GM19467 (cell line): ENCODE measurements around the gene UVSSA.
"Not testable (repeated sequence)": the region's sequence is repeated elsewhere in the genome, so short reads cannot be mapped to it uniquely, and the experiment has no call there.

Experiments used
- ATAC-seq: cut with Tn5 transposase; IDR thresholded peaks from one replicate; pipeline ENCODE4 v1.9.1; 2021; ENCODE audit warnings: mild to moderate bottlenecking, moderate library complexity; ENCODE audit not compliant: unreplicated experiment

UVSSA gene

GRCh38 chr4:1375761-1376322 is 28.8 kb downstream of the UVSSA start:
- no peak for ATAC-seq

DNA sequence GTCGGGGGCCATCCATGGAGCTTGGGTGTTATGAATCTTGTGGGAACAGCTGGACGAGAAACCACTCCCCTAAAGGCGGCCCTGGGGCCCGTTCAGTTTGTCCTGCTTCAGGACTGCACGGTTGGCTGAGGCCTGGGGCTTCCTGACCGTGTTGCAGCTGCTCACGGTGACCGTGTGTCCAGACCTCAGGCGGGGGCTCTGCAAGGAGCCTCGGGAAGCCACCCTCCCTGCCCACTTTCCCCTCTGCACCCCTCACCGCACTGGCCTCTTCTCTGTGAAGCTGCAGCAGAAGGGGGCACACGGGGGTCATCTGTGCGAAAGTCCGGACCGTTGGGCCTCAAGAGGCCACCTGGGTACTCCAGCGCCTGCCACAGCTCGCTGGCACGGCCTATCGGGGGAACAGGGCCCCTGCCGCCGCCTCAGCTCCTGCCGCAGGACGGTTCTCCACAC is 29.4 kb downstream of the UVSSA start:
- no peak for ATAC-seq

GRCh38 chr4:1376841-1377605 is 30.0 kb downstream of the UVSSA start:
- ATAC-seq, result no peak

DNA sequence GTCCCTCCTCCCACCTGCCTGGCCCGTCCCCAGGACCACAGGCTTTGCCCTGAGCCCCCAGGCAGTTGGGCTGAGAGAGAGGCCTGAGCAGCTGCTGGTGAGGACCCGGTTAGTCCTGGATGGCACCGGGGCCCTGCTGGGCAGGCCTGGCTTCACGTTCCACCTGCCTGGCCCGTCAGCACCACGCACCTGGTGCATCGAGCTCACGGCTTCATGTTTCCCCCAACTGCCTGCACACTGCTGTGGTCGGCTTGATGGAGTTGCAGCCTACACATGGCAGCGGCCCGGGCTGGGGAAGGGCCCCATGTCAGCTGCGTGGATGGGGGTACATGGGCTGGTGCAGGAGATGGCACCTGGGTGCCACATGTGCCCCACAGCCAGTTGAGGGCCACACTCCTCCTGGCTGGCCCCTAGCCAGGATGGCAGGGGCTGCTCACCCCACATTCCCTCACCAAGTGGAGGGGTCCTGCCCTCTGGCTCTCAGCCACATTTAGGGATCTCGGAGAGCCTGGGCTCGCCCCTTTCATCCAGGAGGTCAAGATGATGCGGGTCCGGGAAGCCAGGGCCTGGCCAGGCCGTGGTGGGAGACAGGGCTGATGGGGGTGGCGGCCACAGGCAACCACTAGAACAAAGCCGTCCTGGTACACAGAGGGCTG is 30.7 kb downstream of the UVSSA start:
- no peak for ATAC-seq

- ATAC-seq, result no peak
Measured at GRCh38 chr4:1378559-1379231, 31.7 kb downstream of the UVSSA start.

- no peak for ATAC-seq
Measured at GRCh38 chr4:1379351-1379781, 32.4 kb downstream of the UVSSA start.

DNA sequence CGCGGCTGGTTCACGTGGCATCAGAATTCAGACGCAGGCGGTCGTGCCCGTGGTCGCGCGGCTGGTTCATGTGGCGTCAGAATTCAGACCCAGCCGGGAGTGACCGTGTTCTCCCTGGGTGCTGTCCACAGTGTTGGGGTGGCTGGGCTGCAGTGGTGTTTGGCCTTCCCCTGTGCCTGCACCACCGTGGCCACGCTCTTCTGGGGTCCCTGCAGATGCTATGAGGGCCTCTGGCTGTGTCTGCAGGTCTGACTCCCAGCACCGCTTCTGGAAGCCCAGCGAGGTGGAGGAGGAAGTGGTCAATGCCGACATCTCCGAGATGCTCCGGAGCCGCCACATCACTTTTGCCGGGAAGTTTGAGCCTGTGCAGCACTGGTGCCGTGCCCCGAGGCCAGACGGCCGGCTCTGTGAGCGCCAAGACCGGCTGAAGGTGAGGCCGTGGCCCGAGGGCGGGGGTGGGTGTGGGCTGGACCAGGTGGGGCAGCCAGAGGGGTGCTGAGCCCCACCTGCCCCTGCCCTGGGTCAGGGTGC is 32.9 kb downstream of the UVSSA start:
- ATAC-seq, result no peak

DNA sequence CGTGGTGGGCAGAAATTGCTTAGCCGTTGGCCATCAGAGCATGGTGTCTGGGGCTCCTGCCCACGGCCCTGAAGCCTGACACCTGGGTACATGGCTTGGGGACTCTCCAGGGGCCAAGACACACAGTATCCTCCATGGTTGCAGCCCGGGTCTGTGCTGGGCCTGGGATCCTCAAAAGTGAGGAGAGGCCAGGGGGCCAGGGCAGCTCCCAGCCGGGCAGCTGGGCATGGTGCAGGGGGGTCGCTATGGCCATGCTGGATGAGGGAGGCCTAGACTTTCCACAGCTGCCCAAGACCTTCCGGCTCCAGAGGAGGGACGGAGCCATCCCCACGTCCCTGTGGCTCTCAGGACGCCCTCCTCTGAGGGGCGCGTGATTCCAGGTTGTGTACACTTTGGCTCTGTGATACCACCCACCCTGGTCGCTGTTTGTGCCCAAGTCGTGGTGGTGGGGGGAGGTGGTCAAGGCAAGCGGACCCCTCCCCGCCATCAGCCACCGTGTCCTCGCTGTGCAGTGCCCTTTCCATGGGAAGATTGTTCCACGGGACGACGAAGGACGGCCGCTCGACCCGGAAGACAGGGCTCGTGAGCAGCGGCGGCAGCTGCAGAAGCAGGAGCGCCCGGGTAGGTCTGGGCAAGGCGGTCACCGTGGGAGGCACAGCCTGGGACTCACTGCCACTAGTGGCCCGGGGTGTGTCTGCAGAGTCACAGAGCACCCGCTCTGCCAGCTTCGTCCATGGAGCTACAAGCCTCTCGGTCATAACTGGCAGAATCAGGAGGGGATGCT is 33.6 kb downstream of the UVSSA start:
- ATAC-seq, result no peak

DNA sequence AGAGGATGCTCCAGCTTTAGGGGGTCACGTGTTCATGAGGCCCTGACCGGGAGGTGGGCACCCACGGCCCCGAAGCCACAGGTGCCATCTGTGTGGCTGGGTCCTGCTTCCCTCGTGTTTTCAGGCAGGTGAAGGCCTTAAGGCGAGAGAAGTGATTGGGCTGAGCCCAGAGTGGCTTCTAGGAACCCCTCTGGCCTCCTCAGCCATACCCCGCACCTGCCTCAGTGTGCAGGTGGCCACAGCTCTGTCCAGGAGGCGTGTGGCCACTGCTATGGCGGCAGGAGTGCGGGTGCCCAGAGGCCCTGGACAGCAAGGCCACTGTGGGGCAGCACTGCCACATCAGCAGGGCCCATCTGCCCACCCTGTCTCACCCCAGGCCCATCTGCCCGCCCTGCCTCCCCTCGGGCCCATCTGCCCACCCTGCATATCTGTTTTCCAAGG is 34.2 kb downstream of the UVSSA start:
- no peak for ATAC-seq

GRCh38 chr4:1381944-1382541 is 35.0 kb downstream of the UVSSA start:
- ATAC-seq, result no peak

GRCh38 chr4:1382776-1383727 is 36.0 kb downstream of the UVSSA start:
- no peak for ATAC-seq

GRCh38 chr4:1383728-1384591 is 37.0 kb downstream of the UVSSA start:
- ATAC-seq, result no peak

GRCh38 chr4:1384675-1385372 is 37.8 kb downstream of the UVSSA start:
- ATAC-seq, result no peak

- no peak for ATAC-seq
Measured at GRCh38 chr4:1385373-1386340, 38.6 kb downstream of the UVSSA start.

DNA sequence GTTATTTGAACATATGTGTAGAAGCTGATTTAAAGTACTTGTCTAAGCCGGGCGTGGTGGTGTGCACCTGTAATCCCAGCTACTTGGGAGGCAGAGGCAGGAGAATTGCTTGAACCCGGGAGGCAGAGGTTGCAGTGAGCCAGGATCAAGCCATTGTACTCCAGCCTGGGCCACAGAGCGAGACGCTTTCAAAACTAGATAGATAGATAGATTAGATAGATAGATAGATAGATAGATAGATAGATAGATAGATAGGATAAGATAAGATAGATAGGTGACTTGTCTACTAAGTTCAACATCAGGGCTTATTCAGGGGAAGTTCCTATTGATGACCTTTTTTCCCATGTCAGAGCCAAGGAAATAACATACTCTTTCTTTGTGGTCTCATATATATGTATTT is 46.4 kb downstream of the UVSSA start:
- not testable (repeated sequence) for ATAC-seq

DNA sequence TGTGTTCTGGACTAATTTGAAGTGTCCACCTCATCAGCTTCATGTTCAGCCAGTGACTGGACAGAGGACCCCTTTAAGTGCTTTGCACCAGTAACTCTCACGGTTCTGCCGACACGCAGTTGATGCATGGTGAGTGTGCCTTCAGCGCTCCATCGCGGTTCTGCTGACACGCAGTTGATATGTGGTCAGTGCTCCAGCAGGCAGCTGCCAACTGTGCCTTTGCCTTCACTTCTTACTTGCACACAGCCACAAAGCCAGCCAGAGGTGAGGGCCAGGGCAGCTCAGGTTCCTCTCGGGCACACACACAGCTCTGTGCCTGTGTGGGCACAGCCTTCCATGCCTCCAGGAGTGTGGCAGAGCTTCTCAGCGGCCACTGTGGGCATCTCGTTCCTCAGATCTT is 46.9 kb downstream of the UVSSA start:
- ATAC-seq, result no peak
